Measurements from ENCODE around the gene ETV3.

GRCh38 chr1:157119448-157119847 is 18.7 kb downstream of the ETV3 start:
- TF ChIP-seq POLR2AphosphoS5 (IDR thresholded peaks at IDR 0.05; ENCODE audit: low read depth, low read length) (no peak), REST (IDR thresholded peaks at IDR 0.05; ENCODE audit: insufficient read depth in 1 of 2, low read depth in 2 of 2, low read length in 2 of 2) (no peak)
